ENCODE results near the gene SOBP. TPM values are rescaled to one million over a fixed set of nuclear protein-coding genes. Genes with fewer than 3 reads are reported as not detected.

SOBP gene
- total RNA-seq, 4 donors from 2014 or later = 6.0 to 18.4 (median 6.7) TPM

GRCh38 chr6:107636486-107636885, 146.6 kb downstream of the SOBP start:
- Histone ChIP-seq H3K4me1 (peaks cover 0 to 23% (median 2%) of the 10 kb centered on the region in 4 donors), H3K4me3 (no peak overlapping the region), H3K9me3 (no peaks in the 10 kb centered on the region), H3K36me3 (peaks cover 0 to 5% (median 0%) of the 10 kb centered on the region in 3 donors), H3K27ac (no peak overlapping the region), H3K27me3 (peaks cover 0 to 25% of the 10 kb centered on the region in 2 donors)
- no peak for TF ChIP-seq EP300 (IDR thresholded peaks at IDR 0.05)
- TF ChIP-seq, protein P1, sequence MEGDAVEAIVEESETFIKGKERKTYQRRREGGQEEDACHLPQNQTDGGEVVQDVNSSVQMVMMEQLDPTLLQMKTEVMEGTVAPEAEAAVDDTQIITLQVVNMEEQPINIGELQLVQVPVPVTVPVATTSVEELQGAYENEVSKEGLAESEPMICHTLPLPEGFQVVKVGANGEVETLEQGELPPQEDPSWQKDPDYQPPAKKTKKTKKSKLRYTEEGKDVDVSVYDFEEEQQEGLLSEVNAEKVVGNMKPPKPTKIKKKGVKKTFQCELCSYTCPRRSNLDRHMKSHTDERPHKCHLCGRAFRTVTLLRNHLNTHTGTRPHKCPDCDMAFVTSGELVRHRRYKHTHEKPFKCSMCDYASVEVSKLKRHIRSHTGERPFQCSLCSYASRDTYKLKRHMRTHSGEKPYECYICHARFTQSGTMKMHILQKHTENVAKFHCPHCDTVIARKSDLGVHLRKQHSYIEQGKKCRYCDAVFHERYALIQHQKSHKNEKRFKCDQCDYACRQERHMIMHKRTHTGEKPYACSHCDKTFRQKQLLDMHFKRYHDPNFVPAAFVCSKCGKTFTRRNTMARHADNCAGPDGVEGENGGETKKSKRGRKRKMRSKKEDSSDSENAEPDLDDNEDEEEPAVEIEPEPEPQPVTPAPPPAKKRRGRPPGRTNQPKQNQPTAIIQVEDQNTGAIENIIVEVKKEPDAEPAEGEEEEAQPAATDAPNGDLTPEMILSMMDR (IDR thresholded peaks at IDR 0.05) = no peak
- TF ChIP-seq POLR2A (IDR thresholded peaks at IDR 0.05) = no peak
- 96 to 98% methylated on average over 10 of the region's 10 CpGs for WGBS, 2 donors
- DNase-seq (ENCODE audit: low spot score in 2 of 2) = no peak

- Histone ChIP-seq H3K27ac (no peak overlapping the region), H3K27me3 (peaks cover 0 to 25% of the 10 kb centered on the region in 2 donors), H3K9me3 (no peaks in the 10 kb centered on the region), H3K36me3 (peaks cover 0 to 5% (median 0%) of the 10 kb centered on the region in 3 donors), H3K4me1 (peaks cover 0 to 34% (median 8%) of the 10 kb centered on the region in 4 donors), H3K4me3 (no peak overlapping the region)
- 86 to 91% methylated on average over 11 of the region's 11 CpGs for WGBS, 2 donors
- TF ChIP-seq POLR2A (IDR thresholded peaks at IDR 0.05) (no peak), EP300 (IDR thresholded peaks at IDR 0.05) (no peak)
- TF ChIP-seq, protein P1 (IDR thresholded peaks at IDR 0.05) = no peak
- no peak for DNase-seq (ENCODE audit: low spot score in 2 of 2)
Measured at GRCh38 chr6:107637316-107638315, 147.7 kb downstream of the SOBP start.

DNA sequence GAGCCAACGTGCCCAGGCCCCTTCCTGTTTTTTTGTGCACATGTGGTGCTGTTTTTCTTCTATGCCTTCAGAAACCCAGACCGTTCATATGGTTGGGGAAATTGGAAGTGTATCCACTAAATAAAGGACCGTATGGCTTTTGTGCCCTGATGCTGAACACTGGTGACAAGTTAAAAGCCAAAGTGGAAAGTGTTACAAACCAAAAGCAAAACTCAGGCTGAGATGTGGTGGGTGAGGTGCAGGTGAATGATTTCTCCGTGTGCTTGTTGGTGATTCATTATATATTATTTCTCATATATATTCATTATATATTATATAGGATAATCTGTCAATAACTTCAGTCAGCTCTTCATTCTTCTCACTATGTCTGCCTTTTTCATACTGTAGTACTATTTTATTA, 148.6 kb downstream of the SOBP start:
- 80 to 81% methylated on average over 4 of the region's 4 CpGs for WGBS, 2 donors
- no peak overlapping the region for H3K4me3 ChIP-seq
- no peaks in the 10 kb centered on the region for H3K9me3 ChIP-seq
- H3K36me3 ChIP-seq = peaks cover 0 to 5% (median 0%) of the 10 kb centered on the region in 3 donors
- no peak overlapping the region for H3K27ac ChIP-seq
- H3K27me3 ChIP-seq = peaks cover 0 to 24% of the 10 kb centered on the region in 2 donors
- no peak for DNase-seq (ENCODE audit: low spot score in 2 of 2)
- TF ChIP-seq, protein P1 (IDR thresholded peaks at IDR 0.05) = no peak
- no peak for TF ChIP-seq POLR2A (IDR thresholded peaks at IDR 0.05)
- TF ChIP-seq EP300 (IDR thresholded peaks at IDR 0.05) = no peak
- peaks cover 0 to 42% (median 9%) of the 10 kb centered on the region in 4 donors for H3K4me1 ChIP-seq

DNA sequence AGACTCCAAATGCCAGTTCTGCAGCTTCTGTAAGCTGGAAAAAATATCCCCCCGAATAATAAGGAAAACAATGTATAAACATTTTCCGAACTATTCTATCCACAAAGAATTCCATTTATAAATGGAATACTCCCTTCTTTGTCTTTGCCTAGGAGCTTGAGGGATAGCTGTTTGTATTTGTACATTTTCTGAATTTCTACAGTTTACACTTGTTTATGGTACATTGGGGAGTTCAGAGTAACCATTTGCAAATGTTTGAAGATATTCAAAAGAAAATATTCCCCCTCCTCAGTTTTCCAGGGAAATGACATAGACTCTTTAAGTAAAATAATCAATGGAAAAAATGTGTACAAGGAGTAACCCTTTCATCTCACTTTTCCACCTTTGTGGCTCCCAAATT, 149.6 kb downstream of the SOBP start:
- TF ChIP-seq POLR2A (IDR thresholded peaks at IDR 0.05) = no peak
- TF ChIP-seq, protein P1 (IDR thresholded peaks at IDR 0.05) = no peak
- no peak for TF ChIP-seq EP300 (IDR thresholded peaks at IDR 0.05)
- 12 to 22% methylated on average over 2 of the region's 2 CpGs for WGBS, 2 donors
- H3K4me1 ChIP-seq = peaks cover 0 to 37% (median 9%) of the 10 kb centered on the region in 4 donors

DNA sequence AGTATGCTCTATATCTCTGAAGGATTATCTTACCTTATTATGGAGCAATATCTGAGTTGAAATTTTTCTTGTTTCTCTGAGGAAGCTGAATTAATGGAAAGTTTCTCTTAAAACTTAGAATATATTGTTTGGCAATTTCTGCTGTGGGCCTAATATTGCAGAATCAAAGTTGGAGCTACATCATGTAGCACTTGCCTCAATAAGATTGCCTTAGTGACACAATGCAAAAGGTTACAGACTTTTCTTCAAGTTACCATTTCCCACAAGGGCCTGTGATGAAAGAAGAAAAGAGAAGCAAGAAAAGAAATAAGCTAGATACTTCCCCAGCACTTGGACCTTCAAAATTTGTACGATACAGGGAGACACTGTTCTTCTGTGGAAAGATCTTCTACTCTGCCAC, 151.2 kb downstream of the SOBP start:
- H3K27me3 ChIP-seq = peaks cover 0 to 6% of the 10 kb centered on the region in 2 donors
- 55 to 71% methylated on average over 1 of the region's 1 CpG for WGBS, 2 donors
- no peak overlapping the region for H3K27ac ChIP-seq
- DNase-seq (ENCODE audit: low spot score in 2 of 2) = no peak
- no peaks in the 10 kb centered on the region for H3K36me3 ChIP-seq
- TF ChIP-seq, protein P1 (IDR thresholded peaks at IDR 0.05) = no peak
- no peak for TF ChIP-seq EP300 (IDR thresholded peaks at IDR 0.05)
- no peak for TF ChIP-seq POLR2A (IDR thresholded peaks at IDR 0.05)
- H3K4me3 ChIP-seq = no peak overlapping the region
- peaks cover 0 to 50% (median 9%) of the 10 kb centered on the region in 4 donors for H3K4me1 ChIP-seq
- H3K9me3 ChIP-seq = no peaks in the 10 kb centered on the region

More for the DNA sequence above, 149.6 kb downstream of the SOBP start:
- Histone ChIP-seq H3K36me3 (no peaks in the 10 kb centered on the region), H3K27me3 (peaks cover 0 to 15% of the 10 kb centered on the region in 2 donors), H3K9me3 (no peaks in the 10 kb centered on the region), H3K4me3 (no peak overlapping the region), H3K27ac (no peak overlapping the region)
- no peak for DNase-seq (ENCODE audit: low spot score in 2 of 2)

Measured in tibial nerve (tissue), 4 donors.